NK-92 (cell line): ENCODE measurements around the gene SEH1L.
"Not testable (repeated sequence)": the region's sequence is repeated elsewhere in the genome, so short reads cannot be mapped to it uniquely, and the experiment has no call there.

Experiments used
- DNase-seq: peaks from one replicate; lab custom pipeline; 2025; ENCODE audit not compliant: unreplicated experiment; lab: John Stamatoyannopoulos, UW

The SEH1L gene

GRCh38 chr18:12947285-12948049, at the start of gene SEH1L:
Gene SEH1L (plus strand): TSS chr18:12948011. CDS start chr18:12948122, 111 bp downstream.
- peak; percentile 90 for DNase-seq

GRCh38 chr18:12901208-12901607, 46.6 kb upstream of the SEH1L start:
- DNase-seq, result not testable (repeated sequence)

- no peak for DNase-seq
Measured at GRCh38 chr18:12904012-12904516, 43.7 kb upstream of the SEH1L start.

- DNase-seq, result no peak
Measured at GRCh38 chr18:12906119-12906518, 41.7 kb upstream of the SEH1L start.

GRCh38 chr18:12906773-12907172, 41.0 kb upstream of the SEH1L start:
- DNase-seq, result no peak

- DNase-seq, result no peak
Measured at GRCh38 chr18:12907258-12907925, 40.4 kb upstream of the SEH1L start.

GRCh38 chr18:12908706-12909105, 39.1 kb upstream of the SEH1L start:
- DNase-seq, result no peak

- DNase-seq, result no peak
Measured at GRCh38 chr18:12911025-12911928, 36.5 kb upstream of the SEH1L start.

- DNase-seq, result no peak
Measured at GRCh38 chr18:12911929-12912703, 35.7 kb upstream of the SEH1L start.

- no peak for DNase-seq
Measured at GRCh38 chr18:12921178-12921577, 26.6 kb upstream of the SEH1L start.

- DNase-seq, result no peak
Measured at GRCh38 chr18:12922266-12922665, 25.5 kb upstream of the SEH1L start.

- no peak for DNase-seq
Measured at GRCh38 chr18:12924616-12925015, 23.2 kb upstream of the SEH1L start.

GRCh38 chr18:12928206-12928605, 19.6 kb upstream of the SEH1L start:
- DNase-seq, result no peak

GRCh38 chr18:12928641-12929040, 19.2 kb upstream of the SEH1L start:
- DNase-seq, result no peak

GRCh38 chr18:12929477-12930083, 18.2 kb upstream of the SEH1L start:
- no peak for DNase-seq

- DNase-seq, result no peak
Measured at GRCh38 chr18:12930376-12930775, 17.4 kb upstream of the SEH1L start.

GRCh38 chr18:12930908-12931307, 16.9 kb upstream of the SEH1L start:
- DNase-seq, result no peak

GRCh38 chr18:12933327-12933726, 14.5 kb upstream of the SEH1L start:
- DNase-seq, result no peak

- no peak for DNase-seq
Measured at GRCh38 chr18:12934454-12935071, 13.2 kb upstream of the SEH1L start.

- no peak for DNase-seq
Measured at GRCh38 chr18:12939162-12939561, 8.6 kb upstream of the SEH1L start.
